Measurements from ENCODE around the gene MYPN.
"Not testable (repeated sequence)": the region's sequence is repeated elsewhere in the genome, so short reads cannot be mapped to it uniquely, and the experiment has no call there.

The MYPN gene

GRCh38 chr10:68109331-68109730 lies at the start of gene MYPN:
Gene MYPN (plus strand): TSS chr10:68109488. CDS start chr10:68121439, 11,951 bp downstream.
- DNase-seq (ENCODE audit: low spot score) = no peak

GRCh38 chr10:68067029-68067428 lies 42.3 kb upstream of the MYPN start:
- DNase-seq (ENCODE audit: low spot score) = no peak

GRCh38 chr10:68067508-68067907 lies 41.8 kb upstream of the MYPN start:
- DNase-seq (ENCODE audit: low spot score) = no peak

GRCh38 chr10:68073631-68074030 lies 35.7 kb upstream of the MYPN start:
- no peak for DNase-seq (ENCODE audit: low spot score)

- DNase-seq (ENCODE audit: low spot score) = peak; percentile 69
Observed at GRCh38 chr10:68074031-68074774, 35.1 kb upstream of the MYPN start.

GRCh38 chr10:68074775-68075549 lies 34.3 kb upstream of the MYPN start, which contains the start of gene HERC4:
Gene HERC4 (minus strand): TSS chr10:68075283. CDS start chr10:68073108, 2,175 bp downstream.
- peak; percentile 93 for DNase-seq (ENCODE audit: low spot score)

GRCh38 chr10:68075550-68076004 lies 33.7 kb upstream of the MYPN start:
- DNase-seq (ENCODE audit: low spot score) = no peak

GRCh38 chr10:68076081-68076480 lies 33.2 kb upstream of the MYPN start:
- not testable (repeated sequence) for DNase-seq (ENCODE audit: low spot score)

- no peak for DNase-seq (ENCODE audit: low spot score)
Observed at GRCh38 chr10:68077026-68077425, 32.3 kb upstream of the MYPN start.

GRCh38 chr10:68079434-68079833 lies 29.9 kb upstream of the MYPN start:
- DNase-seq (ENCODE audit: low spot score) = no peak

GRCh38 chr10:68080853-68081431 lies 28.3 kb upstream of the MYPN start:
- no peak for DNase-seq (ENCODE audit: low spot score)

- no peak for DNase-seq (ENCODE audit: low spot score)
Observed at GRCh38 chr10:68081916-68082315, 27.4 kb upstream of the MYPN start.

- DNase-seq (ENCODE audit: low spot score) = no peak
Observed at GRCh38 chr10:68082872-68083271, 26.4 kb upstream of the MYPN start.

- DNase-seq (ENCODE audit: low spot score) = no peak
Observed at GRCh38 chr10:68083953-68084352, 25.3 kb upstream of the MYPN start.

GRCh38 chr10:68084469-68084868 lies 24.8 kb upstream of the MYPN start:
- DNase-seq (ENCODE audit: low spot score) = no peak

- DNase-seq (ENCODE audit: low spot score) = no peak
Observed at GRCh38 chr10:68086011-68086410, 23.3 kb upstream of the MYPN start.

GRCh38 chr10:68086910-68087684 lies 22.2 kb upstream of the MYPN start:
- no peak for DNase-seq (ENCODE audit: low spot score)

GRCh38 chr10:68087685-68088401 lies 21.4 kb upstream of the MYPN start:
- DNase-seq (ENCODE audit: low spot score) = no peak

GRCh38 chr10:68088740-68089139 lies 20.5 kb upstream of the MYPN start:
- no peak for DNase-seq (ENCODE audit: low spot score)

GRCh38 chr10:68090586-68090985 lies 18.7 kb upstream of the MYPN start:
- DNase-seq (ENCODE audit: low spot score) = no peak

- DNase-seq (ENCODE audit: low spot score) = no peak
Observed at GRCh38 chr10:68092512-68092911, 16.8 kb upstream of the MYPN start.
